Thyroid gland (tissue), 4 donors: ENCODE measurements around the gene XYLT2. TPM values are rescaled to one million over a fixed set of nuclear protein-coding genes. Genes with fewer than 3 reads are reported as not detected.
"Not testable (repeated sequence)": the region's sequence is repeated elsewhere in the genome, so short reads cannot be mapped to it uniquely, and the experiment has no call there.

Experiments used
- DNase-seq, 2 donors: peaks; one replicate each; pipeline ENCODE4 v3.0.0-alpha.2; 2019
- H3K27ac ChIP-seq, 3 donors: fragments of 200-600 bp; sonication (generic); 1 replicate in 2 of 3; 2 replicates in 1 of 3; pipeline ENCODE4 v1.5.1; 2016 to 2019; ENCODE audit warnings: mild to moderate bottlenecking in 1 of 3, moderate library complexity in 1 of 3
- H3K27me3 ChIP-seq: fragments of 200-600 bp; sonication (generic); one replicate; pipeline ENCODE4 v1.5.1; 2019
- H3K36me3 ChIP-seq, 2 donors: fragments of 200-600 bp; sonication (generic); one replicate each; pipeline ENCODE4 v1.5.1; 2016 to 2019
- H3K4me1 ChIP-seq, 2 donors: fragments of 200-600 bp; sonication (generic); one replicate each; pipeline ENCODE4 v1.5.1; 2017 to 2019
- H3K4me3 ChIP-seq, 3 donors: fragments of 200-600 bp; sonication (generic); replicated peaks in 1 of 3; 1 replicate in 2 of 3; 2 replicates in 1 of 3; pipeline ENCODE4 v1.5.1; 2016; ENCODE audit warnings: mild to moderate bottlenecking in 1 of 3
- H3K9me3 ChIP-seq: fragments of 200-600 bp; sonication (generic); one replicate; pipeline ENCODE4 v1.5.1; 2017
- POLR2A ChIP-seq, 2 donors: fragments of 450-650 bp; IDR thresholded peaks; one replicate each; pipeline ENCODE4 v1.6.1; 2017; ENCODE audit warnings: antibody characterized with exemption in 2 of 2, mild to moderate bottlenecking in 2 of 2, moderate library complexity in 1 of 2
- WGBS, 2 donors: methylation state at CpG; one replicate each; pipeline ENCODE4 v1.1.5; 2017; 5-methylcytosine and 5-hydroxymethylcytosine counted together
- intact Hi-C: fragments of 100-400 bp; cut with DNase I; formaldehyde crosslinking; loops from one replicate; pipeline ENCODE4 v1.15.1; 2023
- total RNA-seq, 4 donors: library from RNA; depleted of rRNA; stranded (reverse); fragments of >200 nt; gene quantifications; one replicate each; pipeline ENCODE4 v1.2.3, GENCODE V29; 2016
- TF ChIP-seq, protein P1 (sequence below), 6 experiments: fragments of 200-600 bp in 3 of 6; fragments of 450-650 bp in 3 of 6; sonication (generic) in 3 of 6; IDR thresholded peaks; one replicate each; pipeline ENCODE4 v1.5.1; 2016 to 2019; ENCODE audit warnings: antibody characterized with exemption in 6 of 6, mild to moderate bottlenecking in 2 of 6, inconsistent platforms in 1 of 6, moderate library complexity in 1 of 6

The XYLT2 gene
- total RNA-seq, 4 donors from 2014 or later = 22.4 to 33.4 (median 28.8) TPM

GRCh38 chr17:50397111-50397918, 51.4 kb downstream of the XYLT2 start, which contains the start of gene LRRC59:
TSS of gene LRRC59 (minus strand) at chr17:50397523. CDS start at chr17:50397317, 206 bp downstream.
- Histone ChIP-seq H3K4me1 (peaks cover 16 to 21% of the 10 kb centered on the region in 2 donors), H3K27me3 (no peaks in the 10 kb centered on the region), H3K9me3 (no peaks in the 10 kb centered on the region), H3K36me3 (peaks cover 21 to 26% of the 10 kb centered on the region in 2 donors), H3K4me3 (peak within 1 kb of the TSS; percentile 92 to 97 (median 92)), H3K27ac (peak within 1 kb of the TSS in 2 of 3 donors; percentile 62 to 70)
- peak in 1 of 2 donors; percentile 72 for TF ChIP-seq POLR2A (IDR thresholded peaks at IDR 0.05)
- TF ChIP-seq, protein P1, sequence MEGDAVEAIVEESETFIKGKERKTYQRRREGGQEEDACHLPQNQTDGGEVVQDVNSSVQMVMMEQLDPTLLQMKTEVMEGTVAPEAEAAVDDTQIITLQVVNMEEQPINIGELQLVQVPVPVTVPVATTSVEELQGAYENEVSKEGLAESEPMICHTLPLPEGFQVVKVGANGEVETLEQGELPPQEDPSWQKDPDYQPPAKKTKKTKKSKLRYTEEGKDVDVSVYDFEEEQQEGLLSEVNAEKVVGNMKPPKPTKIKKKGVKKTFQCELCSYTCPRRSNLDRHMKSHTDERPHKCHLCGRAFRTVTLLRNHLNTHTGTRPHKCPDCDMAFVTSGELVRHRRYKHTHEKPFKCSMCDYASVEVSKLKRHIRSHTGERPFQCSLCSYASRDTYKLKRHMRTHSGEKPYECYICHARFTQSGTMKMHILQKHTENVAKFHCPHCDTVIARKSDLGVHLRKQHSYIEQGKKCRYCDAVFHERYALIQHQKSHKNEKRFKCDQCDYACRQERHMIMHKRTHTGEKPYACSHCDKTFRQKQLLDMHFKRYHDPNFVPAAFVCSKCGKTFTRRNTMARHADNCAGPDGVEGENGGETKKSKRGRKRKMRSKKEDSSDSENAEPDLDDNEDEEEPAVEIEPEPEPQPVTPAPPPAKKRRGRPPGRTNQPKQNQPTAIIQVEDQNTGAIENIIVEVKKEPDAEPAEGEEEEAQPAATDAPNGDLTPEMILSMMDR (IDR thresholded peaks at IDR 0.05) = peak; percentile 85 to 97 (median 94)
- intact Hi-C loops = no loop called here
- WGBS, 2 donors = 3 to 7% methylated on average over 2 to 19 of the region's 70 CpGs
- peak; percentile 85 to 90 for DNase-seq

GRCh38 chr17:50397919-50398285, 52.0 kb downstream of the XYLT2 start:
- DNase-seq = no peak
- H3K27ac ChIP-seq = no peak overlapping the region
- H3K4me1 ChIP-seq = peaks cover 16 to 21% of the 10 kb centered on the region in 2 donors
- H3K9me3 ChIP-seq = no peaks in the 10 kb centered on the region
- TF ChIP-seq, protein P1 (IDR thresholded peaks at IDR 0.05) = no peak
- no peak for TF ChIP-seq POLR2A (IDR thresholded peaks at IDR 0.05)
- intact Hi-C loops = no loop called here
- 50 to 63% methylated on average over 9 of the region's 9 CpGs for WGBS, 2 donors
- peaks cover 15 to 21% of the 10 kb centered on the region in 2 donors for H3K36me3 ChIP-seq
- no peaks in the 10 kb centered on the region for H3K27me3 ChIP-seq
- H3K4me3 ChIP-seq = peak overlapping the region in 1 of 3 donors; percentile 92

GRCh38 chr17:50398672-50399071, 52.7 kb downstream of the XYLT2 start:
- peaks cover 8 to 13% of the 10 kb centered on the region in 2 donors for H3K36me3 ChIP-seq
- H3K4me3 ChIP-seq, H3K27me3 ChIP-seq, intact Hi-C loops, H3K27ac ChIP-seq, DNase-seq, H3K9me3 ChIP-seq: not testable (repeated sequence)
- peaks cover 16 to 21% of the 10 kb centered on the region in 2 donors for H3K4me1 ChIP-seq
- WGBS, 2 donors = 93 to 95% methylated on average over 3 of the region's 3 CpGs

- H3K36me3 ChIP-seq, H3K4me3 ChIP-seq, H3K9me3 ChIP-seq, H3K27ac ChIP-seq, H3K27me3 ChIP-seq, DNase-seq, intact Hi-C loops: not testable (repeated sequence)
- peaks cover 16 to 21% of the 10 kb centered on the region in 2 donors for H3K4me1 ChIP-seq
- 94 to 95% methylated on average over 8 of the region's 8 CpGs for WGBS, 2 donors
Measured at GRCh38 chr17:50399591-50399990, 53.7 kb downstream of the XYLT2 start.

DNA sequence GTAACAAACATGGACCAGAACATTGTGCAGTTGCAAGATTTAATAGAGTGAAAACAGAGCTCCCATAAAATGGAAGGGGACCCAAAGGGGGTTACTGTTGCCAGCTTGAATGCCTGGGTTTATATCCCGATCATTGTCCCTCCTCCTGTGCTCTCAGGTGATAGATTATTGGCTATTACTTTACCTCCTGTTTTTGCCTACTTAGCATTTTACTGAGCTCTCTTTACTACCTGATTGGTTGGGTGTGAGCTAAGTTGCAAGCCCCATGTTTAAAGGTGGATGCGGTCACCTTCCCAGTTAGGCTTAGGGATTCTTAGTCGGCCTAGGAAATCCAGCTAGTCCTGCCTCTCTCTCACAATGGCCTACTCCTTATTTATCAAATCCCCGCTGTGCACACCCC, 59.4 kb downstream of the XYLT2 start:
- 92 to 94% methylated on average over 4 of the region's 4 CpGs for WGBS, 2 donors
- H3K9me3 ChIP-seq, intact Hi-C loops, H3K4me3 ChIP-seq, H3K27me3 ChIP-seq, H3K36me3 ChIP-seq, DNase-seq: not testable (repeated sequence)
- Histone ChIP-seq H3K4me1 (peaks cover 22 to 24% of the 10 kb centered on the region in 2 donors), H3K27ac (peak overlapping the region in 1 of 3 donors; percentile 86)

DNA sequence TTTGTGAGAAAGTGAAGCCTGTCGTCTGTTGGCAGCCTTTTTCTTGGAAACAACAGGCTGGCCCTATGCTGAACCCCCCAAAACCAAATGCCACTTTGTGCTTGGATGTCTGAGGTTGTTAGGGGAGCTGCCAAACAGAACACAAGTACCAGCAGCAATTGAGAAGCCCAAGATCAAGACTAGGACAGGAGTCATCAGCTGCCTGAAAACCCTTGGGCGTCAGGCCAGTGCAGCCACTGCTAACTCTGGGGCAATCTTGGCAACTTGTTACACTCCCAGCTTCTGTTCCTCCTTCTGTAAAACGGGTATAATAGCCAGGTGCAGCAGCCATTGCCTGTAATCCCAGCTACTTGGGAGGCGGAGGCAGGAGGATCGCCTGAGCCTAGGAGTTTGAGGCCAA, 60.7 kb downstream of the XYLT2 start:
- intact Hi-C loops = no loop called here
- Histone ChIP-seq H3K27ac (peak overlapping the region; percentile 84 to 86 (median 85)), H3K4me1 (peaks cover 22 to 24% of the 10 kb centered on the region in 2 donors), H3K27me3 (no peaks in the 10 kb centered on the region), H3K36me3 (no peaks in the 10 kb centered on the region), H3K9me3 (no peaks in the 10 kb centered on the region), H3K4me3 (no peak overlapping the region)
- TF ChIP-seq, protein P1 (IDR thresholded peaks at IDR 0.05) = no peak
- no peak for TF ChIP-seq POLR2A (IDR thresholded peaks at IDR 0.05)
- WGBS, 2 donors = 54 to 59% methylated on average over 5 of the region's 5 CpGs
- DNase-seq = peak; percentile 78 to 89
